Measurements from ENCODE around the gene PAPPA.

PAPPA gene

GRCh38 chr9:116237456-116237855 lies 83.9 kb downstream of the PAPPA start (continued):
- TF ChIP-seq ZNF362 (tag by site-specific recombination; IDR thresholded peaks at IDR 0.05) (no peak), ZNF214 (tag by site-specific recombination; IDR thresholded peaks at IDR 0.05; ENCODE audit: borderline replicate concordance) (no peak), PRDM1 (tag by site-specific recombination; IDR thresholded peaks at IDR 0.05) (no peak), GLI4 (tag by site-specific recombination; IDR thresholded peaks at IDR 0.05) (no peak)

GRCh38 chr9:116238225-116238624 lies 84.6 kb downstream of the PAPPA start:
- ChIA-PET CTCF (no interaction called here), POLR2A (no interaction called here)

GRCh38 chr9:116238776-116239340 lies 85.3 kb downstream of the PAPPA start:
- ChIA-PET POLR2A (no interaction called here), CTCF (interaction anchor here (1.5 kb wide), 1 partner anchor 16 kb away, joined by 3 read pairs; no protein-coding TSS in a partner anchor)
- Histone ChIP-seq H3K27ac (ENCODE audit: extremely low read depth, low read depth, low read length) (no peak overlapping the region), H3K9me3 (ENCODE audit: control insufficient read depth, insufficient read depth, low read depth, low read length) (no peaks in the 10 kb centered on the region), H3K4me3 (ENCODE audit: low read depth, low read length) (no peak overlapping the region), H3K4me1 (ENCODE audit: control insufficient read depth, insufficient read depth, low read length) (no peaks in the 10 kb centered on the region), H3K36me3 (ENCODE audit: control insufficient read depth in 2 of 2, insufficient read depth in 1 of 2, low read length in 2 of 2) (no peaks in the 10 kb centered on the region)
- TF ChIP-seq MYNN (tag by site-specific recombination; IDR thresholded peaks at IDR 0.05; ENCODE audit: borderline replicate concordance) (no peak), ZNF624 (tag by site-specific recombination; IDR thresholded peaks at IDR 0.05) (no peak), ZNF37A (tag by site-specific recombination; IDR thresholded peaks at IDR 0.05) (no peak), ZNF175 (tag by site-specific recombination; IDR thresholded peaks at IDR 0.05) (no peak), SCRT2 (tag by site-specific recombination; IDR thresholded peaks at IDR 0.05) (no peak), ZNF121 (tag by site-specific recombination; IDR thresholded peaks at IDR 0.05) (no peak)

More at GRCh38 chr9:116238225-116238624, 84.6 kb downstream of the PAPPA start:
- H3K4me3 ChIP-seq (ENCODE audit: low read depth, low read length): no peak overlapping the region
- H3K27ac ChIP-seq (ENCODE audit: extremely low read depth, low read depth, low read length): no peak overlapping the region
- H3K4me1 ChIP-seq (ENCODE audit: control insufficient read depth, insufficient read depth, low read length): no peaks in the 10 kb centered on the region
- H3K36me3 ChIP-seq (ENCODE audit: control insufficient read depth in 2 of 2, insufficient read depth in 1 of 2, low read length in 2 of 2): no peaks in the 10 kb centered on the region
- TF ChIP-seq MZF1 (tag by site-specific recombination; IDR thresholded peaks at IDR 0.05; ENCODE audit: borderline replicate concordance) (no peak), ZNF404 (tag by site-specific recombination; IDR thresholded peaks at IDR 0.05) (no peak), ZNF473 (tag by site-specific recombination; IDR thresholded peaks at IDR 0.05) (no peak), ZNF211 (tag by site-specific recombination; IDR thresholded peaks at IDR 0.05; ENCODE audit: low read depth) (no peak), ZNF248 (tag by site-specific recombination; IDR thresholded peaks at IDR 0.05) (no peak), ZNF350 (tag by site-specific recombination; IDR thresholded peaks at IDR 0.05) (no peak)
- H3K9me3 ChIP-seq (ENCODE audit: control insufficient read depth, insufficient read depth, low read depth, low read length): no peaks in the 10 kb centered on the region

- POLR2A ChIA-PET: no interaction called here
- Histone ChIP-seq H3K4me3 (ENCODE audit: low read depth, low read length) (no peak overlapping the region), H3K4me1 (ENCODE audit: control insufficient read depth, insufficient read depth, low read length) (no peaks in the 10 kb centered on the region), H3K9me3 (ENCODE audit: control insufficient read depth, insufficient read depth, low read depth, low read length) (no peaks in the 10 kb centered on the region), H3K36me3 (ENCODE audit: control insufficient read depth in 2 of 2, insufficient read depth in 1 of 2, low read length in 2 of 2) (no peaks in the 10 kb centered on the region), H3K27ac (ENCODE audit: extremely low read depth, low read depth, low read length) (no peak overlapping the region)
- CTCF ChIA-PET: interaction anchor here (0.6 kb wide), 1 partner anchor 13 kb away, joined by 3 read pairs; no protein-coding TSS in a partner anchor
- TF ChIP-seq ZNF677 (tag by site-specific recombination; IDR thresholded peaks at IDR 0.05) (no peak), ZNF404 (tag by site-specific recombination; IDR thresholded peaks at IDR 0.05) (no peak), ZNF148 (tag by site-specific recombination; IDR thresholded peaks at IDR 0.05; ENCODE audit: borderline replicate concordance) (no peak), GFI1B (tag by site-specific recombination; IDR thresholded peaks at IDR 0.05) (no peak), ZNF639 (tag by site-specific recombination; IDR thresholded peaks at IDR 0.05) (no peak), PRDM10 (tag by site-specific recombination; IDR thresholded peaks at IDR 0.05) (no peak), ZNF138 (tag by site-specific recombination; IDR thresholded peaks at IDR 0.05; ENCODE audit: borderline replicate concordance) (no peak), EGR2 (tag by site-specific recombination; IDR thresholded peaks at IDR 0.05; ENCODE audit: low read depth) (no peak)
Observed at GRCh38 chr9:116243708-116244107, 90.1 kb downstream of the PAPPA start.

Measured in HEK293 (cell line).